GM12878 (cell line): ENCODE results near the gene OTOG. TPM values are rescaled to one million over a fixed set of nuclear protein-coding genes. Genes with fewer than 3 reads are reported as not detected.

ENCODE experiments used
- ATAC-seq: fragments of 200-7000 bp; cut with Tn5 transposase; 3 replicates; pipeline ENCODE4 v1.9.1; 2020; ENCODE audit warnings: mild to moderate bottlenecking, moderate library complexity
- BruUV-seq: library from RNA; stranded (reverse); fragments of 400-500 nt; replicated peaks from 2 replicates; lab custom pipeline; 2021; lab: Mats Ljungman, UMichigan
- CTCF ChIA-PET: fragments of 300-600 bp; sonication (Branson Sonifier 250); formaldehyde crosslinking; extraction: SDS; loops from one replicate; lab custom pipeline; 2021; ENCODE audit warnings: inconsistent platforms; lab: Yijun Ruan, JAX
- POLR2A ChIA-PET: fragments of 350-600 bp; formaldehyde crosslinking; extraction: SDS; loops from one replicate; lab custom pipeline; 2021; ENCODE audit warnings: inconsistent platforms; lab: Charles Lee
- RAD21 ChIA-PET: fragments of 300-600 bp; sonication (Branson Sonifier 250); formaldehyde crosslinking; loops from one replicate; lab custom pipeline; 2023; ENCODE audit warnings: antibody characterized with exemption; ENCODE audit not compliant: unreplicated experiment; lab: Charles Lee
- SMC1A ChIA-PET: fragments of 300-600 bp; sonication (Branson Sonifier 250); formaldehyde crosslinking; loops from one replicate; lab custom pipeline; 2023; ENCODE audit not compliant: unreplicated experiment, uncharacterized antibody; lab: Charles Lee
- DNase-seq: peaks from one replicate; pipeline ENCODE4 v3.0.0-alpha.2; 2011; ENCODE audit warnings: low read depth, low spot score
- FAIRE-seq: peaks from 3 replicates; lab custom pipeline; 2011; peaks lifted over from hg19 to GRCh38; lab: Jason Lieb, UNC
- H2AFZ ChIP-seq: 2 replicates; pipeline ENCODE4 v1.6.0; 2011; ENCODE audit warnings: low read depth, low read length, control low read depth; ENCODE audit not compliant: control insufficient read depth
- H3K27ac ChIP-seq: 2 replicates; pipeline ENCODE4 v1.5.1; 2011; ENCODE audit warnings: control low read depth; ENCODE audit not compliant: control insufficient read depth, insufficient read depth
- H3K27me3 ChIP-seq, 2 experiments: replicated peaks in 1 of 2; 2 replicates each; pipeline versions ENCODE4 v1.6.0 to v1.6.1; 2011; ENCODE audit warnings: low read length in 1 of 2; ENCODE audit not compliant: control insufficient read depth in 2 of 2, insufficient read depth in 2 of 2
- H3K36me3 ChIP-seq, 2 experiments: 2 replicates each; pipeline ENCODE4 v1.5.1; 2011; ENCODE audit warnings: low read length in 1 of 2; ENCODE audit not compliant: control insufficient read depth in 2 of 2, insufficient read depth in 2 of 2
- H3K4me1 ChIP-seq: 2 replicates; pipeline ENCODE4 v1.6.1; 2011; ENCODE audit warnings: mild to moderate bottlenecking, low read length, moderate library complexity, mixed read lengths; ENCODE audit not compliant: control insufficient read depth, insufficient read depth
- H3K4me2 ChIP-seq: 2 replicates; pipeline ENCODE4 v1.6.0; 2011; ENCODE audit warnings: control low read depth; ENCODE audit not compliant: control insufficient read depth, insufficient read depth
- H3K4me3 ChIP-seq: fragments of 200-600 bp; sonication (generic); 2 replicates; pipeline ENCODE4 v1.5.1; 2016
- H3K79me2 ChIP-seq: 2 replicates; pipeline ENCODE4 v1.6.0; 2011; ENCODE audit warnings: low read length; ENCODE audit not compliant: control insufficient read depth, insufficient read depth
- H3K9ac ChIP-seq: 2 replicates; pipeline ENCODE4 v1.8.0; 2011; ENCODE audit warnings: low read length, control low read depth, mixed read lengths; ENCODE audit not compliant: control insufficient read depth, insufficient read depth
- H3K9me3 ChIP-seq: replicated peaks from 3 replicates; pipeline ENCODE4 v1.5.1; 2011; ENCODE audit warnings: mild to moderate bottlenecking, low read length; ENCODE audit not compliant: control insufficient read depth, insufficient read depth
- H4K20me1 ChIP-seq: 2 replicates; pipeline ENCODE4 v1.6.0; 2011; ENCODE audit not compliant: control insufficient read depth, insufficient read depth
- BCL11A ChIP-seq: IDR thresholded peaks from 2 replicates; pipeline ENCODE4 v1.6.1; 2011; ENCODE audit warnings: low read depth, low read length
- CBX3 ChIP-seq: fragments of 200-600 bp; sonication (generic); IDR thresholded peaks from 2 replicates; pipeline ENCODE4 v1.6.1; 2016; ENCODE audit warnings: low read depth, borderline replicate concordance
- CBX5 ChIP-seq: sonication (generic); IDR thresholded peaks from 2 replicates; pipeline ENCODE4 v1.6.1; 2016; ENCODE audit warnings: low read depth, moderate library complexity, mild to moderate bottlenecking, inconsistent platforms
- DPF2 ChIP-seq: fragments of 450-650 bp; IDR thresholded peaks from 2 replicates; pipeline ENCODE4 v1.6.1; 2017; ENCODE audit warnings: mild to moderate bottlenecking
- FOS ChIP-seq: IDR thresholded peaks from 3 replicates; pipeline ENCODE4 v1.6.1; 2011; ENCODE audit warnings: borderline replicate concordance; ENCODE audit not compliant: insufficient read length; ENCODE audit errors: extremely low read depth
- JUND ChIP-seq: IDR thresholded peaks from 2 replicates; pipeline ENCODE4 v1.6.1; 2012; ENCODE audit warnings: low read depth, mild to moderate bottlenecking, low read length, improper control_type of control experiment, moderate library complexity
- NFYB ChIP-seq: IDR thresholded peaks from 2 replicates; pipeline ENCODE4 v1.6.1; 2011; ENCODE audit warnings: low read depth, mild to moderate bottlenecking, low read length, improper control_type of control experiment, moderate library complexity; ENCODE audit not compliant: insufficient read depth
- ZBED1 ChIP-seq: IDR thresholded peaks from 2 replicates; pipeline ENCODE4 v1.6.1; 2016; ENCODE audit warnings: borderline replicate concordance
- WGBS: methylation state at CpG from one replicate; pipeline ENCODE4 v1.1.6; 2016; ENCODE audit warnings: low lambda C conversion rate; ENCODE audit not compliant: insufficient replicate concordance, insufficient coverage; ENCODE audit errors: missing lambda C conversion rate; 5-methylcytosine and 5-hydroxymethylcytosine counted together
- in situ Hi-C: fragments of 300-500 bp; cut with MboI; formaldehyde crosslinking; loops from 9 replicates; pipeline ENCODE4 v1.14.3; 2018; ENCODE audit warnings: mixed read lengths
- intact Hi-C: fragments of 100-400 bp; cut with micrococcal nuclease; formaldehyde crosslinking; loops from one replicate; pipeline ENCODE4 v1.14.2; 2022; ENCODE audit not compliant: unreplicated experiment
- polyA plus RNA-seq, 11 experiments: library from polyadenylated mRNA; depleted of rRNA in 4 of 11; unstranded in 6 of 11; stranded (reverse) in 5 of 11; fragments of >200 nt; fragmentation: Nextera tagmentation in 4 of 11; fragmentation: Illumina TruSeq in 1 of 11; extraction: Ambion mirVana in 4 of 11; extraction: Trizol in 1 of 11; gene quantifications; 1 replicate in 1 of 11; 2 replicates in 10 of 11; pipeline versions ENCODE4 v1.2.1 to v1.2.3, GENCODE V29; 2011 to 2016; ENCODE audit warnings: inconsistent platforms in 2 of 11, missing spikeins in 2 of 11, low read depth in 1 of 11
- total RNA-seq, 4 experiments: library from RNA; depleted of rRNA in 3 of 4; stranded (reverse); fragments of >200 nt in 3 of 4; fragmentation: Illumina TruSeq in 1 of 4; extraction: Trizol in 1 of 4; gene quantifications; 2 replicates each; pipeline versions ENCODE4 v1.2.1 to v1.2.3, GENCODE V29; 2013 to 2021
- TF ChIP-seq, protein P1 (sequence below): IDR thresholded peaks from 2 replicates; pipeline ENCODE4 v1.6.1; 2012; ENCODE audit warnings: improper control_type of control experiment, low read depth, low read length; ENCODE audit not compliant: insufficient replicate concordance
- TF ChIP-seq, protein P2 (sequence below): fragments of 450-650 bp; IDR thresholded peaks from 2 replicates; pipeline ENCODE4 v1.6.1; 2018; ENCODE audit warnings: borderline replicate concordance, mild to moderate bottlenecking; ENCODE audit not compliant: partially characterized antibody
- TF ChIP-seq, protein P3 (sequence below): IDR thresholded peaks from 2 replicates; pipeline ENCODE4 v1.6.1; 2011; ENCODE audit warnings: borderline replicate concordance, low read depth, mild to moderate bottlenecking, moderate library complexity, mixed read lengths, low read length; ENCODE audit not compliant: insufficient read depth; ENCODE audit errors: extremely low read length
- TF ChIP-seq, protein P4 (sequence below): fragments of 450-650 bp; IDR thresholded peaks from 2 replicates; pipeline ENCODE4 v1.6.1; 2018; ENCODE audit warnings: mild to moderate bottlenecking, low read depth, moderate library complexity; ENCODE audit not compliant: partially characterized antibody

OTOG gene
- total and polyA plus RNA-seq, 10 of the 15 experiments (the other 5 are each of a cell fraction or from before 2014, with no cell fraction given) = not detected

DNA sequence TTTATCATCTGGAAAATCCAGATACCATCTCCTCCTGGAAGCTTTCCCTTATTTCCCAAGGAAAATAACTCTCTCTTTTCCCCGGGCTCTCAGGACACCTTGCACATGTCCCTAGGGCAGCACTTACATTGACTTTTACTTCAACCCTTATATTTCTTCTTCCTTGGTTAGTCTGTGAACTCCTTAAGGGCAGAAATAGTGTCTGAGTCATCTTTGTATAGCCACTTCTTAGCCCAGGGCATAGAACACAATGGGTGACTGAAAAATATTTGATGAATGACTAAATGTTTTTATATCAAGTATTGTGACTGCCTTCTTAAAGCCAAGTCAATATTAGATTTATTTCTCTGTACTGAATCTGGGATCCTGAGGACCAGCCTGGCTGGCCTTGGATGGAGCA lies 126.9 kb downstream of the OTOG start:
- ChIA-PET RAD21 (no interaction called here), POLR2A (no interaction called here)

More for the DNA sequence above, 126.9 kb downstream of the OTOG start:
- ChIA-PET CTCF (no interaction called here), SMC1A (no interaction called here)
- intact Hi-C loops (no loop called here), in situ Hi-C loops (no loop called here)
- Histone ChIP-seq H3K9ac (no peak overlapping the region), H3K79me2 (no peaks in the 10 kb centered on the region), H3K27me3 (peaks cover 2% of the 10 kb centered on the region in 2 experiments; a peak in 3 of 4 replicates), H3K27ac (no peak overlapping the region), H3K36me3 (no peaks in the 10 kb centered on the region), H3K9me3 (no peaks in the 10 kb centered on the region), H2AFZ (no peak overlapping the region), H4K20me1 (no peaks in the 10 kb centered on the region), H3K4me3 (no peak overlapping the region)
- FAIRE-seq = no peak
- TF ChIP-seq, protein P1, sequence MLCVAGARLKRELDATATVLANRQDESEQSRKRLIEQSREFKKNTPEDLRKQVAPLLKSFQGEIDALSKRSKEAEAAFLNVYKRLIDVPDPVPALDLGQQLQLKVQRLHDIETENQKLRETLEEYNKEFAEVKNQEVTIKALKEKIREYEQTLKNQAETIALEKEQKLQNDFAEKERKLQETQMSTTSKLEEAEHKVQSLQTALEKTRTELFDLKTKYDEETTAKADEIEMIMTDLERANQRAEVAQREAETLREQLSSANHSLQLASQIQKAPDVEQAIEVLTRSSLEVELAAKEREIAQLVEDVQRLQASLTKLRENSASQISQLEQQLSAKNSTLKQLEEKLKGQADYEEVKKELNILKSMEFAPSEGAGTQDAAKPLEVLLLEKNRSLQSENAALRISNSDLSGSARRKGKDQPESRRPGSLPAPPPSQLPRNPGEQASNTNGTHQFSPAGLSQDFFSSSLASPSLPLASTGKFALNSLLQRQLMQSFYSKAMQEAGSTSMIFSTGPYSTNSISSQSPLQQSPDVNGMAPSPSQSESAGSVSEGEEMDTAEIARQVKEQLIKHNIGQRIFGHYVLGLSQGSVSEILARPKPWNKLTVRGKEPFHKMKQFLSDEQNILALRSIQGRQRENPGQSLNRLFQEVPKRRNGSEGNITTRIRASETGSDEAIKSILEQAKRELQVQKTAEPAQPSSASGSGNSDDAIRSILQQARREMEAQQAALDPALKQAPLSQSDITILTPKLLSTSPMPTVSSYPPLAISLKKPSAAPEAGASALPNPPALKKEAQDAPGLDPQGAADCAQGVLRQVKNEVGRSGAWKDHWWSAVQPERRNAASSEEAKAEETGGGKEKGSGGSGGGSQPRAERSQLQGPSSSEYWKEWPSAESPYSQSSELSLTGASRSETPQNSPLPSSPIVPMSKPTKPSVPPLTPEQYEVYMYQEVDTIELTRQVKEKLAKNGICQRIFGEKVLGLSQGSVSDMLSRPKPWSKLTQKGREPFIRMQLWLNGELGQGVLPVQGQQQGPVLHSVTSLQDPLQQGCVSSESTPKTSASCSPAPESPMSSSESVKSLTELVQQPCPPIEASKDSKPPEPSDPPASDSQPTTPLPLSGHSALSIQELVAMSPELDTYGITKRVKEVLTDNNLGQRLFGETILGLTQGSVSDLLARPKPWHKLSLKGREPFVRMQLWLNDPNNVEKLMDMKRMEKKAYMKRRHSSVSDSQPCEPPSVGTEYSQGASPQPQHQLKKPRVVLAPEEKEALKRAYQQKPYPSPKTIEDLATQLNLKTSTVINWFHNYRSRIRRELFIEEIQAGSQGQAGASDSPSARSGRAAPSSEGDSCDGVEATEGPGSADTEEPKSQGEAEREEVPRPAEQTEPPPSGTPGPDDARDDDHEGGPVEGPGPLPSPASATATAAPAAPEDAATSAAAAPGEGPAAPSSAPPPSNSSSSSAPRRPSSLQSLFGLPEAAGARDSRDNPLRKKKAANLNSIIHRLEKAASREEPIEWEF = no peak
- TF ChIP-seq BCL11A (no peak), DPF2 (no peak), CBX3 (no peak), CBX5 (no peak), ZBED1 (no peak), NFYB (no peak), FOS (no peak), JUND (no peak)
- TF ChIP-seq, protein P2, sequence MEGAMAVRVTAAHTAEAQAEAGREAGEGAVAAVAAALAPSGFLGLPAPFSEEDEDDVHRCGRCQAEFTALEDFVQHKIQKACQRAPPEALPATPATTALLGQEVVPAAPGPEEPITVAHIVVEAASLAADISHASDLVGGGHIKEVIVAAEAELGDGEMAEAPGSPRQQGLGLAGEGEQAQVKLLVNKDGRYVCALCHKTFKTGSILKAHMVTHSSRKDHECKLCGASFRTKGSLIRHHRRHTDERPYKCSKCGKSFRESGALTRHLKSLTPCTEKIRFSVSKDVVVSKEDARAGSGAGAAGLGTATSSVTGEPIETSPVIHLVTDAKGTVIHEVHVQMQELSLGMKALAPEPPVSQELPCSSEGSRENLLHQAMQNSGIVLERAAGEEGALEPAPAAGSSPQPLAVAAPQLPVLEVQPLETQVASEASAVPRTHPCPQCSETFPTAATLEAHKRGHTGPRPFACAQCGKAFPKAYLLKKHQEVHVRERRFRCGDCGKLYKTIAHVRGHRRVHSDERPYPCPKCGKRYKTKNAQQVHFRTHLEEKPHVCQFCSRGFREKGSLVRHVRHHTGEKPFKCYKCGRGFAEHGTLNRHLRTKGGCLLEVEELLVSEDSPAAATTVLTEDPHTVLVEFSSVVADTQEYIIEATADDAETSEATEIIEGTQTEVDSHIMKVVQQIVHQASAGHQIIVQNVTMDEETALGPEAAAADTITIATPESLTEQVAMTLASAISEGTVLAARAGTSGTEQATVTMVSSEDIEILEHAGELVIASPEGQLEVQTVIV = no peak
- TF ChIP-seq, protein P3, sequence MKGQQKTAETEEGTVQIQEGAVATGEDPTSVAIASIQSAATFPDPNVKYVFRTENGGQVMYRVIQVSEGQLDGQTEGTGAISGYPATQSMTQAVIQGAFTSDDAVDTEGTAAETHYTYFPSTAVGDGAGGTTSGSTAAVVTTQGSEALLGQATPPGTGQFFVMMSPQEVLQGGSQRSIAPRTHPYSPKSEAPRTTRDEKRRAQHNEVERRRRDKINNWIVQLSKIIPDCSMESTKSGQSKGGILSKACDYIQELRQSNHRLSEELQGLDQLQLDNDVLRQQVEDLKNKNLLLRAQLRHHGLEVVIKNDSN = no peak
- TF ChIP-seq, protein P4, sequence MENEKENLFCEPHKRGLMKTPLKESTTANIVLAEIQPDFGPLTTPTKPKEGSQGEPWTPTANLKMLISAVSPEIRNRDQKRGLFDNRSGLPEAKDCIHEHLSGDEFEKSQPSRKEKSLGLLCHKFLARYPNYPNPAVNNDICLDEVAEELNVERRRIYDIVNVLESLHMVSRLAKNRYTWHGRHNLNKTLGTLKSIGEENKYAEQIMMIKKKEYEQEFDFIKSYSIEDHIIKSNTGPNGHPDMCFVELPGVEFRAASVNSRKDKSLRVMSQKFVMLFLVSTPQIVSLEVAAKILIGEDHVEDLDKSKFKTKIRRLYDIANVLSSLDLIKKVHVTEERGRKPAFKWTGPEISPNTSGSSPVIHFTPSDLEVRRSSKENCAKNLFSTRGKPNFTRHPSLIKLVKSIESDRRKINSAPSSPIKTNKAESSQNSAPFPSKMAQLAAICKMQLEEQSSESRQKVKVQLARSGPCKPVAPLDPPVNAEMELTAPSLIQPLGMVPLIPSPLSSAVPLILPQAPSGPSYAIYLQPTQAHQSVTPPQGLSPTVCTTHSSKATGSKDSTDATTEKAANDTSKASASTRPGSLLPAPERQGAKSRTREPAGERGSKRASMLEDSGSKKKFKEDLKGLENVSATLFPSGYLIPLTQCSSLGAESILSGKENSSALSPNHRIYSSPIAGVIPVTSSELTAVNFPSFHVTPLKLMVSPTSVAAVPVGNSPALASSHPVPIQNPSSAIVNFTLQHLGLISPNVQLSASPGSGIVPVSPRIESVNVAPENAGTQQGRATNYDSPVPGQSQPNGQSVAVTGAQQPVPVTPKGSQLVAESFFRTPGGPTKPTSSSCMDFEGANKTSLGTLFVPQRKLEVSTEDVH = no peak
- TF ChIP-seq, all 136 proteins: peak for 0
- DNase-seq = no peak
- no TSS peak for BruUV-seq
- Histone ChIP-seq H3K4me2 (no peak overlapping the region), H3K4me1 (no peaks in the 10 kb centered on the region)
- WGBS = 0% methylated on average over 1 of the region's 1 CpG
- ATAC-seq = no peak
